IPS DF 4.7 (cell line): ENCODE results near the gene CHMP4A.

Experiments used
- DNase-seq: peaks from one replicate; pipeline ENCODE4 v3.0.0-alpha.2; 2013; ENCODE audit warnings: low spot score; ENCODE audit errors: extremely low read depth

The CHMP4A gene

GRCh38 chr14:24196071-24197055 lies 16.9 kb downstream of the CHMP4A start:
- DNase-seq, result no peak

DNA sequence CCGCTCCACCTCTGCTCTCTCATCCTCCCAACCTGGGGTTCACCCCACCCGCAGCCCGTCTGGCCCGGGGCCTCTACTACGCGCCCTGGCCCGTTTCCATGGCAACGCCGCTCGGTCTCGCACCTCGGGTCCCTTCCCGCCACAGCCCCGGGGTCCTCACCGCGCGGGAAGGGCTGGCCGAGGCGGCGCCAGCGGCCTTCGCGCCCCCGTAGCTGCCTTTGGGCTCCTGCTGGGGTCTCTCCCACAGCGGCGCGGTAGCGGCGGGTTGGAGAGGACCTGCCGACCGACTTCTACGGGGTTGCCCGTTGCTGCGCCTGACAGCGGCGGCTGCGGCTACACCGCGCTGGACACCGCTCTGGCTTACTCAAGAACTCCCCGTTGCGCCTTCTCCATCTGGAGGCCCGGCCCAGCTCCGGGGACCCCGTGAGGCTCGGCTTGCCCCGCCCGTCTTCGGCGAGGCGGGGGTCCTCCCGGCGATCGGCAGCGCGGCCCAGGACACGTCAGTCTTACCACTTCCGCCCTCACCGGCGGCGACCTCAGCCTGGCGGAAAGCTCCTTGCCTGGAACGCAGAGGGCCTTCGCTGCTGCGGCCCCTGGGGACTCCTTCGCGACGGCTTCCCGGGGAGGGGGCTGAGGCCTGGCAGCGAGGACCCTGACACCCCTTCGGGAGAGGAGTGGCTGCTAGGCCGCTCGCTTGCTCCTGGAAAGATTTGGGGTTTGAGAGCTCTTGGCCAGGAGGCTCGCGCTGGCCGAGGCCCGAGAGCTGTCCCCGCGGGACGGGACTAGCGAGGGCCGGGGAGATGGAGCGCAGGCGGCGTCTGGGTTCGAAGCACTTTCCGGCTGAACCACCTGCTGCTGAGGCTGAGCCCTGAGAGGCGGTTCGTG lies 17.9 kb downstream of the CHMP4A start, which contains the start of gene TM9SF1:
Gene TM9SF1 (minus strand): TSS at position 256 of the 885 bp plus-strand sequence. CDS start 422 bp downstream, outside the sequence.
- DNase-seq, result no peak

DNA sequence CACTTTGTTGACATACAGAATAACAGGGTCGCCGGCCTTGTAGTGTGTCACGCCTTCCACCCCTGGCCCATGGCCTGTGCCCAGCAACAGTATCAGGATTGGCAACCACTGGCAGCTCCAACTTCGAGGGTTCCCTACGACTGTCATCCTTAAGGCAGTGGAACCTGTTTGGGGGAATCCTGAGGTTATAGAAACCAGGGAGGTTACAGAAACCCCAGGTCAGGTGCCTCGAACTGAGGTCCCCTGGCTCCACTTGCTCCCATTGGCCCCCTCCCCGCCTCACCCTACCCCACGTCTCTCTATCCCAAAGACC lies 18.5 kb downstream of the CHMP4A start:
- DNase-seq, result no peak

- no peak for DNase-seq
These were observed 19.0 kb downstream of the CHMP4A start for GRCh38 chr14:24194186-24194872.

GRCh38 chr14:24192933-24193332 lies 20.4 kb downstream of the CHMP4A start:
- DNase-seq, result no peak

GRCh38 chr14:24190416-24190815 lies 22.9 kb downstream of the CHMP4A start:
- DNase-seq, result no peak

DNA sequence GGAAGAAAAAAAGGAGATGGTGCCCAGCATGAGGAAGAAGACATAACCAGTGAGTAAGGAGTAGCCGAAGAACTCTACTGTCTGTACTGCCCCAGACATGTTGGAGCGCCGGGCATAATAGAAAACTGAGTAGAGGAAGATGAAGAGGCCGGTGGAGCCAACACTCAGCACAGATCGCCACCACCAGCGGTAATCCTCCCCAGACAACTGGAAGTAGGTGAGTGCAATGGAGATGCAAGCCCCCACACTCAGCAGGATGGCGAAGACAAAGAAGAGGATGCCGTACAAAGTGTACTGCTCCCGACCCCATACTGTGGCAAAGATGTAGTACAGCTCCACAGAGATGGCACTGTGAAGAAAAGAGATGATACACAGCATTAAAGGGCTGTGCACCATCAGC lies 23.8 kb downstream of the CHMP4A start:
- DNase-seq, result no peak

GRCh38 chr14:24189059-24189375 lies 24.3 kb downstream of the CHMP4A start:
- DNase-seq, result no peak

GRCh38 chr14:24188251-24189058 lies 24.8 kb downstream of the CHMP4A start, which contains the start of gene IPO4:
Gene IPO4 (minus strand): TSS chr14:24188816. CDS start chr14:24188787, 29 bp downstream.
- DNase-seq, result peak; percentile 94

GRCh38 chr14:24187539-24187915 lies 25.8 kb downstream of the CHMP4A start:
- no peak for DNase-seq

DNA sequence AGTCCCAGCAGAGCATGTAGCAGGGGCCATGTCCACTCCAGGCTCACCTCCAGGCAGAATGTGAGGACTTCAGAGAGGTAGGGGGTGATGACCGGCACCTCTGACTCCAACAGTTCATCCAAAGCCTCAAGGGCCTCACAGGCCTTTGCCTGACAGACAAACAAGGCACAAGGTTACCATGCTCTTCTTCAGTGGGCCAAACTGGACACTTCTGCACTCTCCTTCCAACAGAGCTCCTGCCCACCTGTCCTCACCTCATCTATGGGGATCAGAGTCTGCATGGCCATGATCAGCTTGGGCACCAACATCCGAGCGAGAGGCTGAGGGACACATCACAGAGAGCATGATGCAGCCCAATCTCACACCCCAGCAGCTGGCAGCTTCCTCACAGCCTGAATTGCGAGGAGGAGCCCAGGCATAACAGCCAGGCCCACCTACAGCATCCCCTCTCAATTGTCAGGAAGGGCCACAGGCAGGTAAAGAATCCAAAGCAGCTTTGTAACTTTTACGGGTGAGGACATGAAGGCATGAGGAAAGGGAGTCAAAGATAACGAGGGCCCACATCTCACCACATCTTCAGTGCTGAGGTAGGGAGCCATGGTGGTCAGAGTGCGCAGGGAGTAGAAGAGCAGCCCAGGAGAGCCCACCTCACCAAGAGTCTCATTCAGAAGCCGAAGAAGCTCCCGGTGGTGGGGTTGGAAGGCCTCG lies 26.3 kb downstream of the CHMP4A start:
- no peak for DNase-seq

DNA sequence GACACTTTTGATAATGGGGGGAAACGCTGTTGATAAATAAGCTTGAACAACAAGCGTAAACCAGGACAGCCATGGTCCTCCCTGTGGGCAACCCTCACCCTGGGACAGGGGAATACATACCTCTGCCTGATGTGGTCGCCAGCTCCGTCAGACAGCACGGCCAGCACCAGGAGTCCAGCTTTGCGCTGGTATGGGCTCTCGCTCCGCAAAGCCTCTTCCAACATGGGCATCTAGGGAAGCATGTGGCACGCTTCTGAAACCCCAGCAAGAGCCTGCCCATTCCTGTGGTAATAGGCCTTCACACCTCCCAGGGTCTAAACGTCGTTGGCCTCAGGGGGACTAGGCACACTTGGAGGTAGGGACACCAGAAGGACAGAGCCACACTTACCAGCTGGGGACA lies 27.5 kb downstream of the CHMP4A start:
- no peak for DNase-seq

- DNase-seq, result no peak
These were observed 28.3 kb downstream of the CHMP4A start for GRCh38 chr14:24185026-24185425.

DNA sequence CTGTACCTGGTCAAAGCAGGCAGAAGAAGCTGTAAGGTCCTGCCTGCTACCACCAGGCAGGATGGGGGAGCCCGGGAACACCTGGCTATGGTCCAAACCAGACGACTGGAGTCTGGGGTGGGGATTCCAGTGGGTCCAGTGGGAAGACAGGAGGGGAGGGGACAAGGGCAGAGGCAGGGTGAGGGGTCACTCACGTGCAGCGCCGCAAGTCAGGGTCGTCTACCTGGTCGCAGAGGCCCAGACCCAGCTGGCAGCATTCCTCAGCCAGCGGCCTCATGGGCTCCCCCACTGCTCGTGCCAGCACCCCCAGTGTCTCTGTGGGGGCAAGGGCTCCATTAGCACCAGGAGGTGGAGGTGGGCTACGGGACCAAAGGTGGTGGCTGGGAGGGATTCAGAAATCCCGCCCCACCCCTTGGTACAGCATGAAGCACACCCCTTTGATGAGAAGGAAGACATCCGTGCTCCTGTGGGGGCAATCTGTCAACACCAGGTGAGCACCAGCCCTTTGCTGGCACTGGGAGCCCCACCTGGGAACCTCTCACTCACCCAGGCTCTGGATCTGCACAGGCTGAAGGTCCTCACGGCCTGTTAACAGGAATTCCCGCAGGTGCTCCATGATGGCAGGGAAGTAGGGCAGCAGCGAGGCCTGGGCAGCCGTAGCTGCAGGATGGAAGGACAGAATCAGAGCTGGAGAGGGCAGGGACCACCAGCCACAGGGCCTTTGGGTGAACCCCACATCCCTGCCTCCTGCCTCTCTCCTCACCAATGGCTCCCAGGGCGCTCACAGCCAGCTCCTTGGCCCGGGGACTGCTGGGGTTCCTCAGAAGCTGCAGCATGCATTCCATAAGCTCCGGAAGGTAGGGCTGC lies 29.0 kb downstream of the CHMP4A start:
- no peak for DNase-seq

DNA sequence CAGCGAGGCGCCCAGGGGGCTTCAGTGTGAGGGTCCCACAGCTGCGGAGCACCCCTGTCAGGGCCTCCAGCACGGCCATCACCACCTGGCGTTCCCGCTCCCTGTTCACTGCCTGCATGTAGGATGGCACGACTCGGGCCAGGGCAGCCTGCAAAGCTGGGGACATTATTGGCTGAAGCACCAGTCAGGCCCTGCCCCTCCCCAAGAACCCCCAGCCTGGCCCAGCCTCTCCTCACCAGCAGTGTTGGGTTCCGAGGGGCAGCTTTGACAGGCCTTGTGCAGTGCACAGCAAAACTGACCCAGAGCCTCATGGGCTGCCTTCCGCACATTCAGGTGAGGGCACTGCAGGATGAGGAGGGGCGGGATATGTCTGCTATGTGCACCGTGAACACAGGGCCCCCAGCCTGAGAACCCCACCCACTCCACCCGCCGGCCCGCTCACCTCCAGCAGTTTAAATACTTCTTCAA lies 30.2 kb downstream of the CHMP4A start:
- DNase-seq, result no peak

DNA sequence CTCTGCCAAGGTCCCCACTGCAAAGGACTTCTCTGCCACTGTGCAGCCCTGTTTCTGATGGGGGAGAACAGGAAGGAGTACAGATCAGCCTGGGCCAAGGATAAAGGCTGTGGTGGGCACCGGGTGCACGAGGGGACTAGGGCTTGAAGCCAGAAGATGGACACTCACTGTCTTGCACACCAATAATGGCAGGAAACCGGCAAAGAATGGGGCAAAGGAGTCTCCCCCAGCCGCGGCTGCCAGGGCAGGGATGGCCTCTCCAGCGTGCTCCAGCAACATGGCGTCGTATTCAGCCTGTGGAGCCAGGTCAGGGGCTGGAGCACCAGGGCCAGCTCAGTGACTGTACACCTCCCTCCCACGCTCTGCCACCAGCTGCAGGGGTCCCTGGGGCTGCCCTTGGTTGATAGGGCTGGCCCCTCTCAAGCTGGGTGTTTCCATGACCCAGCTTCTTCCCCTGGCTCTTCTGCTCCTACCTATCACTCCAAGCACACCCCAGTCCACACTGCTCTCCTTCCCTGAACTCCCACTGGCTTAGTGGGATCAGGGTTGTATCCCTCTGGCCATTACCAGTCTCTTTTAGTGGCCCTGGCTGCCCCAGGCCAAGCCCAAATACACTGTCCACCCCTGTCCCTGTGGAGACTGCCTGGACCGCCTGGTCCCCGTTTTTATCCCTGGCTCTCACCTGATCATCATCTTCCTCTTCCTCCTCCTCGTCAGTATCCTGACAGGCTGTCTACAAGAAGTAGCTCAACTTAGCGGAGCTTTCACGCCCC lies 31.0 kb downstream of the CHMP4A start:
- no peak for DNase-seq

GRCh38 chr14:24181371-24182077 lies 31.8 kb downstream of the CHMP4A start:
- DNase-seq, result no peak
